Fibroblast of upper back skin (primary cell): Measurements from ENCODE around the gene DPP6.

Source experiments
- DNase-seq: peaks from one replicate; pipeline ENCODE4 v3.0.0-alpha.2; 2013

DPP6 gene

GRCh38 chr7:154744256-154744860 lies 692.2 kb downstream of the DPP6 start:
- no peak for DNase-seq

GRCh38 chr7:154744861-154745258 lies 692.7 kb downstream of the DPP6 start:
- no peak for DNase-seq

GRCh38 chr7:154746571-154747360 lies 694.6 kb downstream of the DPP6 start:
- DNase-seq, result no peak

GRCh38 chr7:154748089-154748786 lies 696.0 kb downstream of the DPP6 start:
- no peak for DNase-seq

GRCh38 chr7:154750353-154750801 lies 698.2 kb downstream of the DPP6 start:
- DNase-seq, result no peak

- DNase-seq, result no peak
Observed at GRCh38 chr7:154753226-154753625, 701.0 kb downstream of the DPP6 start.

DNA sequence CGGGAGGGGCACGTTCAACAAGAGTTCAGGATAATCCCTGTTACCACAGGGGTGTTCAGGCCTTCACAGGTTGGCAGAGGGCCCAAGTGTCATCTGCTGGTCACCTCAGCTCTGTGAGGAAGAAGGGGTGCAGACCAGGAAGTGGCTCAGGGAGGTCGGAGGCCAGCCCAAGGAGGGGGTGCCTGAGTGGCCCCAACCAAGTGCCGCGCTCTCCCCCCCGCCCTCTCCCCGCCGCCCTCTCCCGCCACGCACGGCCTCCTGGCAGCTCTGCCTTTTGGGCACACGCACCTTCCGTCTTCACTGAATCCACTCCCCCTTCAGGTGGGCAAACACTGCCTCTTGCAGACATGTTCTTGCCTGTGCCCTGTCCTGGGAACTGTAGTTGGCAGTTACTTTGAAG lies 705.6 kb downstream of the DPP6 start:
- DNase-seq, result no peak

- DNase-seq, result no peak
Observed at GRCh38 chr7:154759989-154760388, 707.8 kb downstream of the DPP6 start.

- DNase-seq, result no peak
Observed at GRCh38 chr7:154765118-154765517, 712.9 kb downstream of the DPP6 start.

DNA sequence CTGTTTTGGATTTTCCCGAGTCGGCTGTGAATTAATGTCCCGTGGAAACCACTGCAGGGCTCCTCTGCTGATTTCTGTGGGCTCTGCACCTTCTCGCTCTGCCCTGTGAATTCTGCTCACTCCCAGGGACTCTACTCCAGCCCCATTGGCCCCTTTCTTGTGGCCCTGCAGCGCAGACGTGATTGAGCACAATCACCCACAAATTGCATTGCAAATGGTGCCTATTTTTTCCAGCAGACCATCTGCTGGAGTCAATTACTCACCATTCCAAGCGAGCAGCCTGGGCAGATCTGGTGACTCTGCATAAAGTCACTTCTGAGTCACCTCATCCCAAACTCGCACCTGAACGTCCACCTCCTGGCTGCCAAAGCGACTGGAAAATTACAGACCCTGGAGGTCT lies 714.9 kb downstream of the DPP6 start:
- DNase-seq, result peak; percentile 4

GRCh38 chr7:154767821-154768415 lies 715.7 kb downstream of the DPP6 start:
- no peak for DNase-seq

- DNase-seq, result no peak
Observed at GRCh38 chr7:154769001-154769400, 716.8 kb downstream of the DPP6 start.

- DNase-seq, result no peak
Observed at GRCh38 chr7:154769527-154769926, 717.3 kb downstream of the DPP6 start.

DNA sequence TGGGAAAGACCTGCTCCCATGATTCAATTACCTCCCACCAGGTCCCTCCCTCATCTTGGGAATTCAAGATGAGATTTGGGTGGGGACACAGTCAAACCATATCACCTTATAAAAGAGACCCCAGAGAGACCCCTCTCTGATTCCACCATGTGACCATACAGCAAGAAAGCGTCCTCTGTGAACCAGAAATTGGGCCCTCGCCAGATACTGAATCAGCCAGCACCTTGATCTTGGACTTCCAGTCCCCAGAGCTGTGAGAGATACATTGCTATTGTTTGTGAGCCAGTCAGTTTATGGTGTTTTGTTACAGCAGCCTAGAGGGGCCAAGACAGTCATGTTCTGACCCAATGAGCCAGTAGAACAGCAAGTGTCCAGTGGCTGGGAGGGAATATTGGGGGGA lies 718.2 kb downstream of the DPP6 start:
- DNase-seq, result no peak

DNA sequence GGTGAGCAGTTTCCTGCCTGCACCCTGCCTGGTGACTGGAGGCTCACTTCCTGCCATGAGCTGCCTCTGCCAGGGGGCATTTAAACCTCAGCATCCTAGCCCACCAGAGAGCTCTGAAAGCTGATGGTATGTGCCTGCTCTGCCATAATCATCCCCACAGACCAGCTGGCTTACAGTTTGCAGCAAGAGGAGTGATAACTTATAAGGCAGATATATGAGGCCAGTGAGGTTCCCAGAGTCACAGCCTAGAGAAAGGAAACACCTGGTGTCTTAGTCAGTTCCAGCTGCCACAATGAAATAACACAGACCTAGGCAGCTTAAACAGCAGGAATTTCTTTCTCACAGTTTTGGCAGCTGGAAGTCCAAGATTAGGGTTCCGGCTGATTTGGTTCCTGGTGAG lies 718.8 kb downstream of the DPP6 start:
- DNase-seq, result no peak

DNA sequence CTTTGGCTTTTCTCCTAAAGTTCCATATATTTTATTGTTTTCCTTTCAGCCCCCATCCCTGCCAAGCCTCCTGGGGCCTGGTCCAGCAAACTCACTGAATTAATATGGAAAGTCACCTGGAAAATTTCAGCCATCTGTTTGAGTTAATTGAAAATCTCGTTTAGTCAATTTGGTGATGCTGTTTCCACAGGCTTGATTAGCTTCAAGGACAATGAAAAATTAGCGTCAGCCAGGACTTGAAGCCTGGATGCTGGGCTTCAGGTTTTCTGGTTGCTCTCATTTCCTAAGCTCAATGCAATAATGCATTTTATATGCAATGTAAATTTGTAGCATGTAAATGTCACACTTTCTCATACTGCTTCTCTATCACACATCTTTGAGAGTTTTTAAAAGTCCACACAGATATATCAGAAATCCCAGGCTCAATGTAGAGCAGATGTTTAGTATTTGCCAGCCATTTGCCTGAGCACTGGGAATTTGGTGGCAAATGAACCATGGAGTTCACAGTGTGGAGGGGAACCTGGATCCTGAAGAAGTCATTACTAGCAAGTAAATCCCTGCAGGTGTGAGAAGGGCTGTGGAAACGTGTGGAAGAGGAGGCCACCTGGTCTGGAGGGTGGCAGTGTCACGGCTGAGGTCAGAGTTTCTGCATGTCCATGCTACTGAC lies 722.2 kb downstream of the DPP6 start:
- DNase-seq, result no peak

- no peak for DNase-seq
Observed at GRCh38 chr7:154775681-154776080, 723.5 kb downstream of the DPP6 start.

- no peak for DNase-seq
Observed at GRCh38 chr7:154776350-154776749, 724.2 kb downstream of the DPP6 start.

DNA sequence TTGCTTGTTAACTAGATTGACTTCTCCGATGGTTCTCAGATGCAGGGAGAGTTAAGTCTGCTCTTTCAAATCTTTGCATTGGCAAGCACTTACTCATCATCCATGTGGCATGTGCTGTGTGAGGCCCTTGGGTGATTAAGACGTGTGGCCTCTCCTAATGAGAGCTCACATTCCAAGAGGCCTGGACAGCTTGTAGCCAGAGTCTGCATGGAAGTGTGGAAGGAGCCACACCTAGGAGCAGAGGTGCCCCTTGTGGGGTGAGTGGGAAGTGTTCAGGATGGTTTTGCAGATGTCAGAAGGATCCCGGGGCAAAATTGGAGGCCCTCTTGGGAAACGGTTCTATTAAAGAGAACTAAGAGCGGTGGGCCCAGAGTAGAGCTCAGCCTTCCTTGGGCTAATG lies 724.8 kb downstream of the DPP6 start:
- peak; percentile 58 for DNase-seq

- DNase-seq, result no peak
Observed at GRCh38 chr7:154777489-154777888, 725.3 kb downstream of the DPP6 start.

GRCh38 chr7:154777908-154778307 lies 725.7 kb downstream of the DPP6 start:
- no peak for DNase-seq

- no peak for DNase-seq
Observed at GRCh38 chr7:154781369-154782303, 729.4 kb downstream of the DPP6 start.
